Skeletal muscle tissue (tissue), 4 donors: ENCODE results near the gene MALSU1. TPM values are rescaled to one million over a fixed set of nuclear protein-coding genes. Genes with fewer than 3 reads are reported as not detected.

Experiments
- H3K27ac ChIP-seq: one replicate; pipeline ENCODE4 v1.7.0; 2013; ENCODE audit warnings: mild to moderate bottlenecking, low read depth, low read length, inconsistent platforms
- H3K27me3 ChIP-seq, 3 donors: one replicate each; pipeline ENCODE4 v1.7.0; 2013; ENCODE audit warnings: low read length in 3 of 3; ENCODE audit not compliant: control insufficient read depth in 3 of 3, insufficient read depth in 3 of 3
- H3K36me3 ChIP-seq, 3 donors: one replicate each; pipeline ENCODE4 v1.7.0; 2013; ENCODE audit warnings: low read length in 3 of 3; ENCODE audit not compliant: control insufficient read depth in 3 of 3, insufficient read depth in 3 of 3
- H3K4me1 ChIP-seq, 3 donors: one replicate each; pipeline ENCODE4 v1.7.0; 2013; ENCODE audit warnings: low read length in 3 of 3, mild to moderate bottlenecking in 3 of 3; ENCODE audit not compliant: control insufficient read depth in 3 of 3, insufficient read depth in 3 of 3
- H3K4me3 ChIP-seq, 3 donors: one replicate each; pipeline ENCODE4 v1.7.0; 2013; ENCODE audit warnings: low read length in 3 of 3
- H3K9ac ChIP-seq, 3 donors: one replicate each; pipeline ENCODE4 v1.7.0; 2013; ENCODE audit warnings: low read length in 3 of 3, mild to moderate bottlenecking in 3 of 3, moderate library complexity in 2 of 3, low read depth in 1 of 3
- H3K9me3 ChIP-seq, 3 donors: one replicate each; pipeline ENCODE4 v1.7.0; 2013; ENCODE audit warnings: low read length in 3 of 3; ENCODE audit not compliant: control insufficient read depth in 3 of 3
- total RNA-seq: library from RNA; depleted of rRNA; stranded (reverse); fragments of >200 nt; gene quantifications from one replicate; pipeline ENCODE4 v1.2.3, GENCODE V29; 2014
- donor health status: Osteomylitis.

The MALSU1 gene
- total RNA-seq, 1 donor from 2014 or later, result 95.5 TPM

DNA sequence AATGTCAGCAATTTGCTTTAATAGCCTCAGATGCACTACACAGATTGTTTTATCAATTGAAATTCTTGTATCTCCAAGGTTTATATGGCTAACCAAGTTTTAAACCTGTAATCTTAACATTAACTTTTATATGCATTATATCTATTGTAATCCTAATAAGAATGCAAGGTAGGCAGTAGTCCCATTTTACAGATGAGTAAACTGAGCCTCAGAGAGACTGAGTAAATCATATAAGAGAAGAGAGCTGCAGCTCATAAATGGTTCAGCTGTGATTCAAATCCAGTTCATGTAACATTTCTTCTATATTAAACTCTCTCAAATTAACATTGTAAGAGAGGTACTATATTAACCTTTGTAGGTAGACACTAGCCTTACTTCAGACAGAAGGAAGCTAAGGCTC lies 44.0 kb downstream of the MALSU1 start:
- Histone ChIP-seq H3K27ac (no peak overlapping the region), H3K36me3 (no peaks in the 10 kb centered on the region), H3K27me3 (no peaks in the 10 kb centered on the region), H3K4me1 (no peaks in the 10 kb centered on the region), H3K9ac (no peak overlapping the region), H3K4me3 (no peak overlapping the region), H3K9me3 (no peaks in the 10 kb centered on the region)

DNA sequence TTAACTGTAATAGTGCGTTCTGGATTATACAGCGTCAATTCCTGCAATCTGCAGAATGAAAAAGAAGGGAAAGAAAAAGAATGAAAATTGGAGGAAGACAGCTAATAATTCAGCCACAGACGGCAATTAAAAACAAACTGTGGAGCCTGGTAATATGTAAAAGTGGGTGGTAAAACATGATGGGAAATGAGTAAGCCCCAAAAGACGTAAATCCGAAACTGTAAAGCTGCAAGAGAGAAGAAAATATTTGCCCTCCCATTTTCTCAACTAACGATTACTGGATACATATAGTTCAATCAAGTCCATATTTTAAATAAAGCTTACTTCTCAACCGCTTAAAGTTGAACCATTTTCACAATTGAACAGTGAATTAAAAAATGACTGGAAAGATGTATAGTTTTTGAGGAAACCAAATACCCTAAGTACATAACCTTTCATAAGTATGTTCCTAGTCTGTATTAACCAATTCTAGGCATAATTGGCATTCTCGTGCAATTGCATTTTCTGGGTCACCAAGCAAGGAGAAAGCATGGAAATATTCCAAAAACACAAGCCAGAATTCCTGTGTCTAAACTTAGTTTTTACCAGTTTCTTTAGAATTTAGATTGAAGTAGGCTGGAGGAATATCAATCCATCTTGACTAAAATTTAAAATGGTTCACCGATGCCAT lies 44.8 kb downstream of the MALSU1 start:
- H3K27ac ChIP-seq, result no peak overlapping the region
- H3K9ac ChIP-seq, result no peak overlapping the region
- H3K9me3 ChIP-seq, result no peaks in the 10 kb centered on the region

DNA sequence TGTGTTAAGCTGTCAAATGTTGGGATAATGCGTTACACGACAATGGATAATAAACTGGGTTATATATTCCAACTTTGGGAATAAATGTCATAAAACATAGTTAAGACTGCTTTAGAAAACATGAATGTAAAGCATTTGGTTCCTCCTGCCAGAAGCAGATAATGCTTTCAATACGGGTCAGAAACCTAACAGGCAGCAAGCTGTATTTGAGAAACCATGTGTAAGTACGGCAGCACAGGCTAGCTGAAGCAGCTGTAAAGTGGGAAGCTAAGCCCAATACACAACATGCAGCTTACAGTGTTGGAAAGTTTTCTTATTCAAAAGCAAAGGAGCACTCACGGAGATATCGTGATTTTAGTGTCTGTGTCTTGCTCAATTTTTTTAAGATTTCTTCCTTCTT lies 46.5 kb downstream of the MALSU1 start:
- no peaks in the 10 kb centered on the region for H3K27me3 ChIP-seq
- H3K36me3 ChIP-seq, result no peaks in the 10 kb centered on the region
- no peaks in the 10 kb centered on the region for H3K4me1 ChIP-seq
- no peak overlapping the region for H3K27ac ChIP-seq
- H3K9ac ChIP-seq, result no peak overlapping the region
- H3K4me3 ChIP-seq, result no peak overlapping the region
- no peaks in the 10 kb centered on the region for H3K9me3 ChIP-seq

More for the DNA sequence above, 44.8 kb downstream of the MALSU1 start:
- H3K4me1 ChIP-seq, result no peaks in the 10 kb centered on the region
- H3K4me3 ChIP-seq, result no peak overlapping the region
- no peaks in the 10 kb centered on the region for H3K36me3 ChIP-seq
- no peaks in the 10 kb centered on the region for H3K27me3 ChIP-seq

DNA sequence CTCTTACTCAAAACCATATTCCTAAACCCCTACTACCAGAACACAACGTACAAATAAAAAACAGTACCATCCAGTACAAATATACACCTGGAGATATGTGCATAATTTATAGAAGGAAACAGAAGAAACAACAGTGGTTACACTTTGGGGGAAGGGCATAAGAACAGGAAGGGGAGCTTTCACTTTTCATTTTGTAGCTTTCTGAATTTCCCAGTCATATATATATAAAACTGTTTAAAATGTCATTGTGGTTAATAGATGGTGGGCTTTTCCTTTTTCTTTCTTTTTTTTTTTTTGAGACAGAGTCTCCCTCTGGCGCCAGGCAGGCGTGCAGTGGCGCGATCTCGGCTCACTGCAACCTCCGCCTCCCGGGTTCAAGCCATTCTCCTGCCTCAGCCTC lies 47.2 kb downstream of the MALSU1 start:
- no peak overlapping the region for H3K4me3 ChIP-seq
- H3K9ac ChIP-seq, result no peak overlapping the region
- no peaks in the 10 kb centered on the region for H3K9me3 ChIP-seq
- H3K27me3 ChIP-seq, result no peaks in the 10 kb centered on the region
- H3K36me3 ChIP-seq, result no peaks in the 10 kb centered on the region
- H3K4me1 ChIP-seq, result no peaks in the 10 kb centered on the region
- H3K27ac ChIP-seq, result no peak overlapping the region

DNA sequence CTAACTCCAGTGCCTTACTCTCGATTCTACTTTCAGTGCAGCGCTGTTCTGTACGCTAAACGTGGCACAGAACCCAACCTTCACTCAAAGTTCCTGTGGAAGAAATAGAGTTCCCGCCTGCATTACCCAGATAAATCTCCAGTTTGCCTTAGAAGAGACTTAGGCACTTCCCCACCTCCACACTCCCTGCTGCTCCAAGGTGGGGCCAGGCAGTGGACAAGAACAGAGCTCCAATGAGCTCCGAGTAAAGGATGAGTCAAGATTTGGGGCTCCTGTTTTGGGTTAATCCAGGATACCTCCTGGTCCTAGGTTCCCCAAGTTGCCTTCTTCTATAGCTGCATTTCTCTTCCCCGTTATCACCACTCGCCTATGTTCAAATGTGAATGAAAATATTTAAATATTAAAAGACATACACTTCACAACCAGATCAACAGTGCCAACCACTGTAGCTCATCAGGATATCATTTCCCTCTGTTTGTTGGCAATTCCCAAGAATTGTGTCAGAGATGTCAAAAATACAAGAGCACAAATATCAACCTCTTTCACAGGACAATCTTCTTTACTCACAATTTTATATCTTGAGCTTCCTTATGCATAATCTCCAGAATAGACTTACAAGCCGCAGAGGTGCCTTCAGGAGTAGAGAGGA lies 48.0 kb downstream of the MALSU1 start:
- H3K27me3 ChIP-seq, result no peaks in the 10 kb centered on the region
- H3K9ac ChIP-seq, result no peak overlapping the region
- H3K4me3 ChIP-seq, result no peak overlapping the region
- H3K4me1 ChIP-seq, result no peaks in the 10 kb centered on the region
- H3K9me3 ChIP-seq, result no peaks in the 10 kb centered on the region
- H3K27ac ChIP-seq, result no peak overlapping the region
- H3K36me3 ChIP-seq, result no peaks in the 10 kb centered on the region

DNA sequence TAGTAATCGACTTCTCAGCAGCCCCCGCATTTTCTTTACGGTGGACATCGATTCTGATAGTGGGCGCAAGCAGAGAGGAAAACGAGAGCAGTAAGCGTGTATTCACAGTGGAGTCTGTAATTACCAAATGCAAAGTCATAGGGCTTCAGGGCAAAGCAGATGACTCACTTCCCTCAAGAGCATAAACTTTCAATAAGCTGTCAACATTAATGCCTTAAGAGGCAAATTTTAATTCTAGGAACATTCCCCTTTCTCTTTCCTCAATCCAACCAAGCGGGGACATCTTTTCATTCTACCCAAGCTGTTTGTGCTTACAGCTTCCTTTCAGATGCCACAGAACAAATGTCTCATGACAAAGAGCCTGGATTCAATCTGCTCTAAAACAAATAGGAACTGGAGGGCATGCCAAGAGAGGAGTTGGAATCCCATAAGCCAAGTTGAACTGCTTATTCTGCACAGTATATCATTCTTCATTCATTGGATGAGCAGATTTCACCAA lies 48.6 kb downstream of the MALSU1 start:
- Histone ChIP-seq H3K27me3 (no peaks in the 10 kb centered on the region), H3K9me3 (no peaks in the 10 kb centered on the region), H3K27ac (no peak overlapping the region), H3K9ac (no peak overlapping the region), H3K4me1 (no peaks in the 10 kb centered on the region), H3K4me3 (no peak overlapping the region), H3K36me3 (no peaks in the 10 kb centered on the region)

DNA sequence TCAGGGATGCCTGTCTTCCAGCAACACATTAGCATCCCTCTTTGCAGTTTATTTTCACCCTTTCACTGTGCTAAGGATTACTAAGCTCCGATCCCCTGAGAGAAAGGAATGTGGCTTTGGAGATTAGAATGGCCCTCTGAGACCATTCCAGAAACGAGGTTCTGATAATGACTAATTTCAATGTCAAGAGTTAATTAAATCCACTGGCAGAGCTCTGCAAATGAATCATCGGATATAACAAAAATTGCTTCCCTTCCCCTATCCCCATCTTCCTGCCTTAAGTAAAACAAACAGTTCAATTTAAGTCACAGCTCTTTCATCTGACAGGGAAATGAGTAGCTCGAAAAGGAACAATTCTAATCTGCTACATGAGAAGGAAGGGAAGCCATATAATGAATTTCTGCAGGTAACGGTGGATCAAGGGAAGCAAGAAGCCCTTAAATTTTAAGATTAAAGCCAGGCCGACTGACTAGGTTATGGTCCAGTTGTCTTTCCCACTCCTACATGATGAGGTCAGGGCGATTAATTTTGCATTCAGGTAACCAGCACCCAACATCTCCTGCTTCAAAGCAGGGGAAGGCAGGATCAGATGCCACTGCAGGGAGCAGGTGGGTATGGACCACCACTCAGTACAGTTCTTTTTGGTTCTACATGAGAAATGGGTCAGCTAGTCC lies 50.5 kb downstream of the MALSU1 start:
- Histone ChIP-seq H3K27me3 (no peaks in the 10 kb centered on the region), H3K4me1 (no peaks in the 10 kb centered on the region), H3K9ac (no peak overlapping the region), H3K36me3 (no peaks in the 10 kb centered on the region), H3K4me3 (no peak overlapping the region), H3K27ac (no peak overlapping the region), H3K9me3 (no peaks in the 10 kb centered on the region)

DNA sequence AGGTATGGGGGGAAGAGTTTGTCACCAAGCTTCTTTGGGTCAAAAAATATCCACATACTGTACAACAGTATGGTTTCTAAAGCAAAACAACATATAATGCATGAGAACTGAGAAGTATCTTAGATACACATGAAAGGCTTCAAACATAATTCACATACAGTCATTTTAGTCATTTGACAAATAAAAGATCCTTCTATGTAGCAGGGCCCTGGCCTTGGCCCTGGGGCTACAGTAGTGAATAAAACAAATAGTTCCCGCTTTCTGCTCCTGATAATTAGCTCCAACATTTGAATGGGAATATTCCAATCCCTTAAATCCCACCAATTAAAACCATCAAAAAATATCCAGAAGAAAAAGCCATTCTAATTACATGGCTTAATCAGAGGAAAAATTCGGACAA lies 51.3 kb downstream of the MALSU1 start:
- Histone ChIP-seq H3K9ac (no peak overlapping the region), H3K4me3 (no peak overlapping the region), H3K4me1 (no peaks in the 10 kb centered on the region), H3K36me3 (no peaks in the 10 kb centered on the region), H3K9me3 (no peaks in the 10 kb centered on the region), H3K27me3 (no peaks in the 10 kb centered on the region), H3K27ac (no peak overlapping the region)

DNA sequence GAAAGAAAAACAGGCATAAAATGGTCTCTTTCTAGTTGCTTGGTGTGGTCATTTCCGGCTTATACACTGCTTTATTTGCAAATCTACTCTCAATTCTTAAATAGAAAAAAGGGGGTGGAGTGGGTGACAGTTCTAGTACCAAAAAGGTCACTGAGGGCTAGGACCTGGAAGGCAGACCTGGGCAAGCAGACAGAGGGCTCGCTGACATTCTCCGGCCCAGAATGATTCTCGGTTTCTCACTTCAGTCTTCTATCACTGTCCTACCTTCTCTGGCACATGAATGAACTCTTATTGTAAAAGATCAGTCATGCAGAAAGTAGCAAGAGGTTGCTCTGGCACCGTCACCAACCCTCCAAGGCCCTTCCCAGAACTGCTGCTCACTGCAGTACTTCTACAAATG lies 54.0 kb downstream of the MALSU1 start:
- Histone ChIP-seq H3K36me3 (no peaks in the 10 kb centered on the region), H3K27me3 (no peaks in the 10 kb centered on the region), H3K4me3 (no peak overlapping the region), H3K9me3 (no peaks in the 10 kb centered on the region), H3K4me1 (no peaks in the 10 kb centered on the region), H3K27ac (no peak overlapping the region), H3K9ac (no peak overlapping the region)

DNA sequence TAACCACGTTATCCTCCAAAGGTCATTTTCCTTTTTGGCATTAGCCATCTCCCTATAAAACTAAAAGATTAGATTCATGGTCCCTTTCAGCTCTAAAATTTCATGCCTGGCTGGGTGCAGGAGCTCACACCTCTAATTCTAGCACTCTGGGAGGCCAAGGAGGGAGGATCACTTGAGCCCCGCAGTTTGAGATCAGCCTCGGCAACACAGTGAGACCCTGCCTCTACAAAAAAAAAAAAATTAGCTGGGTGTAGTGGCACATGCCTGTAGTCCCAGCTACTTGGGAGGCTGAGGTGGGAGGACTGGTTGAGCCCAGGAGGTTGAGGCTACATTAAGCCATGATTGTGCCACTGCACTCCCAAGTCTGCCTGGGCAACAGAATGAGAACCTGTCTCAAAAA lies 57.0 kb downstream of the MALSU1 start:
- Histone ChIP-seq H3K9ac (no peak overlapping the region), H3K36me3 (no peaks in the 10 kb centered on the region), H3K27me3 (no peaks in the 10 kb centered on the region), H3K4me3 (no peak overlapping the region), H3K9me3 (no peaks in the 10 kb centered on the region), H3K4me1 (no peaks in the 10 kb centered on the region), H3K27ac (no peak overlapping the region)
